GM23338 (cell line): Measurements from ENCODE around the gene GGCT.

Source experiments
- CTCF ChIP-seq, 2 experiments: fragments of 200-600 bp in 1 of 2; sonication (generic) in 1 of 2; conservative IDR thresholded peaks; 2 replicates each; pipeline versions ENCODE4 v1.5.1 to v1.6.1; 2016 to 2017; ENCODE audit warnings: antibody characterized with exemption in 2 of 2, low read depth in 2 of 2, mild to moderate bottlenecking in 2 of 2, moderate library complexity in 1 of 2
- REST ChIP-seq: IDR thresholded peaks from one replicate; pipeline ENCODE4 v1.6.1; 2018; ENCODE audit warnings: antibody characterized with exemption; ENCODE audit not compliant: unreplicated experiment

GRCh38 chr7:30530373-30530772, 25.7 kb upstream of the GGCT start:
- no peak for TF ChIP-seq CTCF (conservative IDR thresholded peaks at IDR 0.05; ENCODE audit: low read depth in 2 of 2)
- TF ChIP-seq REST, result no peak
